B cell (primary cell): ENCODE data around the gene GALNT18. TPM values are rescaled to one million over a fixed set of nuclear protein-coding genes. Genes with fewer than 3 reads are reported as not detected.

Source experiments
- ATAC-seq: fragments of 200-7000 bp; cut with Tn5 transposase; one replicate; pipeline ENCODE4 v1.10.0; 2021; ENCODE audit warnings: low read depth, mild to moderate bottlenecking, moderate number of reproducible peaks, moderate library complexity
- CTCF ChIA-PET: fragments of 350-600 bp; sonication (Branson Sonifier 250); formaldehyde crosslinking; loops from one replicate; lab custom pipeline; 2021; ENCODE audit warnings: antibody characterized with exemption, inconsistent platforms; lab: Charles Lee
- POLR2A ChIA-PET: fragments of 350-600 bp; sonication (Branson Sonifier 250); formaldehyde crosslinking; loops from one replicate; lab custom pipeline; 2021; ENCODE audit warnings: antibody characterized with exemption; lab: Charles Lee
- DNase-seq: peaks from one replicate; pipeline ENCODE4 v3.0.0; 2013
- H2AFZ ChIP-seq: 2 replicates; pipeline ENCODE4 v1.6.1; 2012; ENCODE audit warnings: mild to moderate bottlenecking, low read depth, low read length; ENCODE audit not compliant: insufficient read depth, poor library complexity, severe bottlenecking
- H3K27ac ChIP-seq, 2 donors: 1 replicate in 1 of 2; 2 replicates in 1 of 2; pipeline ENCODE4 v1.5.1; 2012 to 2013; ENCODE audit warnings: low read length in 2 of 2, mild to moderate bottlenecking in 2 of 2, moderate library complexity in 1 of 2
- H3K27me3 ChIP-seq, 4 experiments: fragments of 200-600 bp in 1 of 4; sonication (generic) in 1 of 4; replicated peaks in 1 of 4; 1 replicate in 2 of 4; 2 replicates in 2 of 4; pipeline versions ENCODE4 v1.6.1 to v1.7.0; 2013 to 2016; ENCODE audit warnings: low read length in 3 of 4, mild to moderate bottlenecking in 2 of 4, mixed read lengths in 1 of 4, moderate library complexity in 1 of 4; ENCODE audit not compliant: insufficient read depth in 4 of 4, control insufficient read depth in 3 of 4; ENCODE audit errors: control extremely low read depth in 1 of 4
- H3K36me3 ChIP-seq, 2 experiments: replicated peaks in 1 of 2; 1 replicate in 1 of 2; 2 replicates in 1 of 2; pipeline versions ENCODE4 v1.6.1 to v1.7.1; 2013; ENCODE audit warnings: low read length in 1 of 2; ENCODE audit not compliant: insufficient read depth in 2 of 2, control insufficient read depth in 1 of 2; ENCODE audit errors: control extremely low read depth in 1 of 2, extremely low read depth in 1 of 2
- H3K4me1 ChIP-seq, 2 donors: fragments of 200-600 bp in 1 of 2; sonication (generic) in 1 of 2; 1 replicate in 1 of 2; 2 replicates in 1 of 2; pipeline versions ENCODE4 v1.5.1 to v1.6.1; 2013 to 2017; ENCODE audit warnings: low read length in 2 of 2; ENCODE audit not compliant: control insufficient read depth in 2 of 2, insufficient read depth in 2 of 2
- H3K4me2 ChIP-seq: replicated peaks from 2 replicates; pipeline ENCODE3; 2012; ENCODE audit warnings: mild to moderate bottlenecking, low read depth, low read length; ENCODE audit not compliant: poor library complexity, severe bottlenecking
- H3K4me3 ChIP-seq, 5 experiments: fragments of 200-600 bp in 1 of 5; sonication (generic) in 1 of 5; 1 replicate in 3 of 5; 2 replicates in 2 of 5; pipeline versions ENCODE4 v1.5.1 to v1.7.0; 2011 to 2016; ENCODE audit warnings: low read length in 4 of 5, mild to moderate bottlenecking in 4 of 5, low read depth in 2 of 5, control low read depth in 1 of 5, moderate library complexity in 1 of 5; ENCODE audit not compliant: insufficient read depth in 1 of 5; ENCODE audit errors: control extremely low read depth in 1 of 5, extremely low read depth in 1 of 5
- H3K79me2 ChIP-seq: fragments of 200-600 bp; sonication (generic); one replicate; pipeline ENCODE4 v1.6.0; 2016; ENCODE audit warnings: low read length; ENCODE audit not compliant: control insufficient read depth, insufficient read depth
- H3K9ac ChIP-seq: fragments of 200-600 bp; sonication (generic); 2 replicates; pipeline ENCODE4 v1.6.1; 2017; ENCODE audit warnings: mild to moderate bottlenecking, low read length, moderate library complexity
- H3K9me3 ChIP-seq, 3 donors: one replicate each; pipeline versions ENCODE4 v1.6.1 to v1.7.1; 2013; ENCODE audit warnings: low read length in 2 of 3; ENCODE audit not compliant: control insufficient read depth in 2 of 3, insufficient read depth in 1 of 3; ENCODE audit errors: control extremely low read depth in 1 of 3
- H4K20me1 ChIP-seq: 2 replicates; pipeline ENCODE4 v1.6.0; 2012; ENCODE audit warnings: mild to moderate bottlenecking, low read length; ENCODE audit not compliant: insufficient read depth, control insufficient read depth, poor library complexity, severe bottlenecking
- H3K27ac Mint-ChIP-seq: one replicate; pipeline ENCODE4 v1.8.0; 2021; ENCODE audit warnings: mixed read lengths
- H3K27me3 Mint-ChIP-seq: one replicate; pipeline ENCODE4 v1.8.0; 2021; ENCODE audit warnings: mixed read lengths
- H3K4me1 Mint-ChIP-seq: one replicate; pipeline ENCODE4 v1.8.0; 2021; ENCODE audit warnings: mixed read lengths
- H3K4me3 Mint-ChIP-seq: one replicate; pipeline ENCODE4 v1.8.0; 2021; ENCODE audit warnings: mixed read lengths
- H3K9me3 Mint-ChIP-seq: one replicate; pipeline ENCODE4 v1.8.0; 2022; ENCODE audit warnings: mixed read lengths; ENCODE audit not compliant: insufficient read depth
- CTCF ChIP-seq: fragments of 200-600 bp; IDR thresholded peaks from one replicate; pipeline ENCODE4 v1.8.0; 2022; ENCODE audit warnings: antibody characterized with exemption, mild to moderate bottlenecking
- EZH2 ChIP-seq: IDR thresholded peaks from 2 replicates; pipeline ENCODE4 v1.6.1; 2012; ENCODE audit warnings: borderline replicate concordance, low read depth, mild to moderate bottlenecking, moderate library complexity, low read length; ENCODE audit not compliant: insufficient read depth, poor library complexity, severe bottlenecking
- whole genome bisulfite sequencing: methylation state at CpG from one replicate; pipeline ENCODE4 v1.1.5; 2013; ENCODE audit warnings: missing lambda C conversion rate; ENCODE audit not compliant: insufficient coverage; 5-methylcytosine and 5-hydroxymethylcytosine counted together
- intact Hi-C: fragments of 100-400 bp; cut with micrococcal nuclease; formaldehyde crosslinking; loops from one replicate; pipeline ENCODE4 v1.10.0; 2022
- polyA plus RNA-seq: library from polyadenylated mRNA; depleted of rRNA; stranded (reverse); fragments of >200 nt; gene quantifications from 2 replicates; pipeline ENCODE4 v1.2.3, GENCODE V29; 2012
- total RNA-seq, 2 donors: library from RNA; stranded (reverse); fragments of 120-200 nt in 1 of 2; gene quantifications; 1 replicate in 1 of 2; 2 replicates in 1 of 2; pipeline versions ENCODE4 v1.2.3 to v1.2.4, GENCODE V29; 2013 to 2022

The GALNT18 gene
- total and polyA plus RNA-seq, 2 donors (not counting 1 experiment from before 2014, with no cell fraction given), result not detected

- no peaks in the 10 kb centered on the region for H3K27me3 ChIP-seq
- intact Hi-C loops, result no loop called here
- 80% methylated on average over 1 of the region's 3 CpGs for WGBS
- H3K36me3 ChIP-seq, result no peaks in the 10 kb centered on the region
- TF ChIP-seq EZH2 (no peak), CTCF (no peak)
- H3K4me2 ChIP-seq, result no peak overlapping the region
- H4K20me1 ChIP-seq, result no peaks in the 10 kb centered on the region
- H3K27me3 Mint-ChIP-seq, result peaks cover 11% of the 10 kb centered on the region
- CTCF ChIA-PET, result no interaction called here
- H3K4me3 Mint-ChIP-seq, result no peak overlapping the region
- H3K27ac Mint-ChIP-seq, result no peak overlapping the region
- POLR2A ChIA-PET, result no interaction called here
- no peaks in the 10 kb centered on the region for H3K4me1 Mint-ChIP-seq
- no peak overlapping the region for H3K9ac ChIP-seq
- no peak overlapping the region for H3K4me3 ChIP-seq
- no peak for DNase-seq
- H3K27ac ChIP-seq, result no peak overlapping the region
- no peaks in the 10 kb centered on the region for H3K4me1 ChIP-seq
- H3K79me2 ChIP-seq, result no peaks in the 10 kb centered on the region
- no peaks in the 10 kb centered on the region for H3K9me3 Mint-ChIP-seq
- ATAC-seq, result no peak
- no peaks in the 10 kb centered on the region for H3K9me3 ChIP-seq
- no peak overlapping the region for H2AFZ ChIP-seq
Observed at GRCh38 chr11:11486423-11486822, 135.4 kb downstream of the GALNT18 start.

GRCh38 chr11:11486002-11486401, 135.8 kb downstream of the GALNT18 start:
- Histone ChIP-seq H3K9me3 (no peaks in the 10 kb centered on the region), H3K27me3 (no peaks in the 10 kb centered on the region), H3K36me3 (no peaks in the 10 kb centered on the region), H3K27ac (no peak overlapping the region), H3K4me3 (no peak overlapping the region), H2AFZ (no peak overlapping the region), H3K79me2 (no peaks in the 10 kb centered on the region), H3K9ac (no peak overlapping the region), H3K4me1 (no peaks in the 10 kb centered on the region), H3K4me2 (no peak overlapping the region), H4K20me1 (no peaks in the 10 kb centered on the region)
- H3K27ac Mint-ChIP-seq, result no peak overlapping the region
- DNase-seq (no peak), ATAC-seq (no peak)
- intact Hi-C loops, result no loop called here
- 64% methylated on average over 2 of the region's 3 CpGs for WGBS
- H3K4me3 Mint-ChIP-seq, result no peak overlapping the region
- TF ChIP-seq EZH2, result no peak
- no peak for TF ChIP-seq CTCF
- no peaks in the 10 kb centered on the region for H3K4me1 Mint-ChIP-seq
- ChIA-PET CTCF (no interaction called here), POLR2A (no interaction called here)
- peaks cover 11% of the 10 kb centered on the region for H3K27me3 Mint-ChIP-seq
- H3K9me3 Mint-ChIP-seq, result no peaks in the 10 kb centered on the region
